ENCODE measurements around the gene SCAI.
"Not testable (repeated sequence)": the region's sequence is repeated elsewhere in the genome, so short reads cannot be mapped to it uniquely, and the experiment has no call there.

The SCAI gene

GRCh38 chr9:125143377-125144090 is at the start of gene SCAI:
Gene SCAI (minus strand): TSS chr9:125143528. CDS start chr9:125143437, 91 bp downstream.
- peak within 1 kb of the TSS; percentile 87 for H3K4me3 ChIP-seq (ENCODE audit: low read depth, low read length)
- TF ChIP-seq CTCF (IDR thresholded peaks at IDR 0.05; ENCODE audit: insufficient read depth, low read depth, low read length, missing control alignments) = peak; percentile 98
- peak; percentile 100 for DNase-seq (ENCODE audit: low read depth)

GRCh38 chr9:125190361-125190801 is 47.1 kb upstream of the SCAI start:
- H3K4me3 ChIP-seq (ENCODE audit: low read depth, low read length) = peak overlapping the region; percentile 88
- DNase-seq (ENCODE audit: low read depth) = peak; percentile 20
- no peak for TF ChIP-seq CTCF (IDR thresholded peaks at IDR 0.05; ENCODE audit: insufficient read depth, low read depth, low read length, missing control alignments)

- peak; percentile 98 for DNase-seq (ENCODE audit: low read depth)
- peak within 1 kb of the TSS; percentile 95 for H3K4me3 ChIP-seq (ENCODE audit: low read depth, low read length)
- peak; percentile 78 for TF ChIP-seq CTCF (IDR thresholded peaks at IDR 0.05; ENCODE audit: insufficient read depth, low read depth, low read length, missing control alignments)
Observed at GRCh38 chr9:125189361-125190289, 46.3 kb upstream of the SCAI start, which contains the start of gene PPP6C. Gene PPP6C (minus strand): TSS chr9:125189803. CDS start chr9:125189718, 85 bp downstream.

GRCh38 chr9:125189011-125189360 is 45.7 kb upstream of the SCAI start:
- peak; percentile 34 for DNase-seq (ENCODE audit: low read depth)
- H3K4me3 ChIP-seq (ENCODE audit: low read depth, low read length) = peak overlapping the region; percentile 95
- TF ChIP-seq CTCF (IDR thresholded peaks at IDR 0.05; ENCODE audit: insufficient read depth, low read depth, low read length, missing control alignments) = no peak

- TF ChIP-seq CTCF (IDR thresholded peaks at IDR 0.05; ENCODE audit: insufficient read depth, low read depth, low read length, missing control alignments) = no peak
Observed at GRCh38 chr9:125183561-125183960, 40.2 kb upstream of the SCAI start.

GRCh38 chr9:125183054-125183453 is 39.7 kb upstream of the SCAI start:
- no peak for DNase-seq (ENCODE audit: low read depth)
- no peak overlapping the region for H3K4me3 ChIP-seq (ENCODE audit: low read depth, low read length)
- no peak for TF ChIP-seq CTCF (IDR thresholded peaks at IDR 0.05; ENCODE audit: insufficient read depth, low read depth, low read length, missing control alignments)

More at GRCh38 chr9:125183561-125183960, 40.2 kb upstream of the SCAI start:
- DNase-seq (ENCODE audit: low read depth) = no peak
- no peak overlapping the region for H3K4me3 ChIP-seq (ENCODE audit: low read depth, low read length)

GRCh38 chr9:125181756-125182155 is 38.4 kb upstream of the SCAI start:
- DNase-seq (ENCODE audit: low read depth); H3K4me3 ChIP-seq (ENCODE audit: low read depth, low read length): not testable (repeated sequence)

Measured in GM12865 (cell line).